CD4-positive, alpha-beta T cell treated with Interleukin-6 at 100 ng/mL for 8 hours (primary cell): ENCODE data around the gene CABLES2.

ENCODE experiments used
- DNase-seq: peaks from one replicate; pipeline ENCODE4 v3.0.0-alpha.2; 2020; ENCODE audit warnings: mixed read lengths, low spot score

CABLES2 gene

GRCh38 chr20:62418709-62419487 is 11.8 kb upstream of the CABLES2 start:
- no peak for DNase-seq

GRCh38 chr20:62417981-62418708 is 11.1 kb upstream of the CABLES2 start:
- DNase-seq, result no peak

DNA sequence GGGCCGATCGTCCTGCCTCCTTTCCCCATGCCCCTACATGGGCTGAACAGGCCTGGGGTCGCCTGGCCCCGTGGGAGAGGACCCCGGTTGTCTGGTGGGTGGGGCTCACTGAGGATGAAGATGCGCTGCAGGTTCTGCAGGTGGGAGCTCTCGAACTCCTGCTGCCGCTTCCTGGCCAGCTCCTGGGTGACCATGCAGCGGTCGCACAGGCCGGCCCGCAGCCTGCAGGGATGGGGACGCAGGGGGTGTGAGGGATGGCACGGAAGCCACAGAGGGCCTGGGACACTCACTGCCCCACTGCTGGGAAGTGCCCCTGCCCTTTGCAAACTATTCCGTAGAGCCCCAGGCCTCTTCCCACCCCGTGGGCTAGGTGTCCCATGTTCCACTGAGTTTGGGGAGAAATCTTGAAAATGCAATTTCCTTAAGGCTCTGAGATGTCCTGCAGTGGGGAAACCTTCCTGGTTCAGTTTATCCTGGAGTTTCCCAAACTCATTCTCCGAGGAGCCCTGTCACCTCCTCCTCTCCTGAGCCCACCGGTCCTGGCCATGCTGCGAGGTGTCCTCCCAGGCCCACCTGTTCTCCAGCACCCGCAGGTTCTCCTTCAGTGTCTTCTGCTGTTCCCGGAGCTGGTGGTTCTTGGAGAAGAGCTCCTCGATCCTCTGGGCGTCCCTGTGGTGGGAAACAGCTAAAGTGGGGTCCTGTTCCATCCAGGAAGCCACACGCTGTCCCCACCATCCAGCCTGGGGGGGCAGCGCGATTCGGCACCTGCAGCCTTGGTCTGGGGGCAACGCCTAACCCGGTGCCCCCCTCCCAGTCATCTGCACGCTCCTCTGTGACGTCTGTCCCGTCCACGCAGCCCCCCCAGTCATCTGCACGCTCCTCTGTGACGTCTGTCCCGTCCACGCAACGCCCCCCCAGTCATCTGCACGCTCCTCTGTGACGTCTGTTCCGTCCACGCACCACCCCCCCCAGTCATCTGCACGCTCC is 9.9 kb upstream of the CABLES2 start:
- DNase-seq, result no peak

- no peak for DNase-seq
These were observed 8.4 kb upstream of the CABLES2 start for GRCh38 chr20:62415354-62416111.

DNA sequence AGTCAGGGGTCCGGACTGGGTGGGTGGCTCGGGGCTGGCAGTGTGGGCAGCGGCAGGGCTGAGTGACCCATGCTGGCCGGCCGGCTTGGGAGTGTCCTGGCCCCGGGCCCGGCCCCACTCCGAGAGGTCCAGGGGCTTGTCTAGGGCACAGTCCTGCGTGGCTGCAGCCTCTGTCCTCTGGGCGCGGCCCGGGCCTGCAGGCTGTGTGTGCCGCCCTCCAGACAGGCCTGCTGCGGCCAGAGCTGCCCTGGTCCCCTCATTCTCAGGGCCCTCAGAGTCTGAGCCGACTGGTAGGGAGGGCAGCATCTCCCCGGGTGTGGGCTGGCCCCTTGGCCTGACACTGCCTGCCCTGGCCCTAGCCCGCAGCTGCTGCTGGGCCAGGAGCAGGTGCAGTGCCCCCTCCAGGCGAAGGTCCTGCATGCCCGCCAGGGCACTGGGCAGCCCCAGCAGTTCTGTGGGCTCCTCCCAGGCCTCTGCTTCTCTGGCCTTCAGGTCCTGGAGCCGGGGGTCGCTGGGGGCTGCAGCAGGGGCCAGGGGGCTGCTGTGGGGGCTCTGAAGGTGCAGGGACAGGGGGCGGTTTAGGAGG is 6.9 kb upstream of the CABLES2 start:
- no peak for DNase-seq

DNA sequence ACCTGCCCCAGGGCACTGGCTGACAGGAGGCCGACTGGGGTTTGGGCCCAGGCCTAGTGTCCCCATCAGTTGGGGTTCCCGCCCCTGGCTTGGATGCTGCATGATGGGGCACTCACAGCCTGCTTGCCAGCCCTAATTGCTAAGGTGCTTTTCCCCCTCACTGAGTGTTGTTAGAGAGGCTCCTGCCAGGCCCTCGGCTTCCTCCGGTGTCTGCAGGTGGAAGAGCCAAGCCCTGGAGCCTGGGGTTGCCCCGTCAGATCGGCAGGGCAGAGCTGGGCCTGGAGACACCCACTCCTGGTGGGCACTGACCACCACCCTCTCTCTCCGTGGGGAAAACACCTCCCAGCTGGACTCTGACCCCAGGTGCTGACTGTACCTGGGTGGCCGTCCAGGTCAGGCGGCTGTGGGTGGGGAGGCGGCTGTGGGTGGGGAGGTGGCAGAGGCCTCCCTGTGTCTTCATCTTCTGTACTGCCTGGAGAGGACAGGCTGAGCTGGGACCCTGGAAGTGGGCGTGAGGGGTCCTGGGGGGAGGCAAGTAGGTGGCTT is 6.0 kb upstream of the CABLES2 start:
- DNase-seq, result no peak

DNA sequence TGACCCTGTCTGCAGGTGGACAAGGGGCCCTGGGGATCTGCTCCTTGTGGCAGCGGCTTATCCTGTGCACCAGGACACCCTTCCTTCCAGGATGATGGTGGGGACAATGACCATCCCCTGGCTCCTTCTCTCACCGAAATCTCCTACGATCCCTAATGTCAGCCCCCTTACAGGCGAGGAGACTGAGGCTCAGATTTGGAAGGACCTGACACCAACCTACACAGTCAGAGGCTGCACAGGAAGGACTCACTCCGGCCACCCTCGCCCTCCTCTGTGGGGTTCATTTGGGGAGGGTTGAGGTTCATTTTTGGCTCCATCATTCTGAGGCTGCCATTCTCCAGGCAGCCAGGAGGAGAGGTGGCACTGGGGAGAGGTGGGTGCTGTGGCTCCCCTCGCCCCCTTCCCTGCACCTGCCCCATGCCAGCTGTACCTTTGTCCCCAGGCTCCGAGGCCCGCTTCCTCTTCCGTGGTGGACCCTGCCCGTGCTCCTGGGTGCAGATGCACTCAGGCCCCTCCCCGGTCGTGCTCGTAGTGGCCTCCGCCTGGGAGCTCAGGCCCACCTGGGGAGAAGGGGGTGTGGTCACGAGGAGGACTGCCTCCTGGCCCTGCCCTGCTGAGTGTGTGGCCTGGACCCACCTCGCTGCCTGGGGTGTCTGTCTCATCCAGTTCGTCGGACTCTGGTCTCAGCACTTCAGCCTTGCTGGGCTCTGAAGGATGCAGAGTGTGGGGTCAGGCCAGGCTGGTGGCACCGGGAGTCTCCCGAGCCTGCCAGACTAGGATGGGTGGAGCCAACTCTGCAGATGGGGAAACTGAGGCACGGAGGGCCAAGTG is 5.3 kb upstream of the CABLES2 start:
- no peak for DNase-seq

DNA sequence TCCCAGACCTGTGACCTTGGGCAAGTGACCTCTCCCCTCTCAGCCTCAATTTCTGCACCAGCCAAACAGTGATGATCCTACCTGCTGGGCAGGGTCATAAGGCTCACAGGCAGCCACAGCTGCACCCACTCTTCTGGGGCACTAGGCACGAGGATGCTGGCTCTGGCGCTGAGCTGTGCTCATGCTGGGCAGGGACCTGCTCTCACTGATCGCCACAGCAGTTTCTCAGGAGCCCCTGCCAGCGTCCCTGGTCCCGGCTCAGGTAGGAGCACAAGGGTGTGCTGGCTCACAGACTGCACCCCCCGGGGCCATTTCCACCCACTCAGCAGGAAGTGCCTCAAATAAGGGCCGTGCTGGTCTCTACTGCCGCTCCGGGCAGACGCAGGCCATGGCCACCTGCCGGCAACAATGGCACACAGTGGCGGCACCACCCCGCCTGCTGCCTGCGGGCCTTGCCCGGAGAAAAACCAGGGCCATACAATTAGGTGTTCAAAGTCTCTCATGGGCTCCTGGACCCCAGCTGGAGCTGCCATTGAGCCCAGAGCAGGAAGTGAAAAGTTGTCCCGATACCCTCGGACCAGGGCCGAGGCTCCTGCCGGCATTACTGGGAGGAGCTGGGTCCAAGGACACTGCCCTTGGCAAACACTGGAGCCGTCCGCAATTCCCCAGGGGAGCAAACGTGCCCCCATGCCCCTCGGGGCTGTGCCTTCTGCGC is 4.6 kb upstream of the CABLES2 start:
- DNase-seq, result no peak

- DNase-seq, result no peak
These were observed 3.8 kb upstream of the CABLES2 start for GRCh38 chr20:62410746-62411478.

GRCh38 chr20:62409931-62410745 is 3.1 kb upstream of the CABLES2 start:
- DNase-seq, result no peak

DNA sequence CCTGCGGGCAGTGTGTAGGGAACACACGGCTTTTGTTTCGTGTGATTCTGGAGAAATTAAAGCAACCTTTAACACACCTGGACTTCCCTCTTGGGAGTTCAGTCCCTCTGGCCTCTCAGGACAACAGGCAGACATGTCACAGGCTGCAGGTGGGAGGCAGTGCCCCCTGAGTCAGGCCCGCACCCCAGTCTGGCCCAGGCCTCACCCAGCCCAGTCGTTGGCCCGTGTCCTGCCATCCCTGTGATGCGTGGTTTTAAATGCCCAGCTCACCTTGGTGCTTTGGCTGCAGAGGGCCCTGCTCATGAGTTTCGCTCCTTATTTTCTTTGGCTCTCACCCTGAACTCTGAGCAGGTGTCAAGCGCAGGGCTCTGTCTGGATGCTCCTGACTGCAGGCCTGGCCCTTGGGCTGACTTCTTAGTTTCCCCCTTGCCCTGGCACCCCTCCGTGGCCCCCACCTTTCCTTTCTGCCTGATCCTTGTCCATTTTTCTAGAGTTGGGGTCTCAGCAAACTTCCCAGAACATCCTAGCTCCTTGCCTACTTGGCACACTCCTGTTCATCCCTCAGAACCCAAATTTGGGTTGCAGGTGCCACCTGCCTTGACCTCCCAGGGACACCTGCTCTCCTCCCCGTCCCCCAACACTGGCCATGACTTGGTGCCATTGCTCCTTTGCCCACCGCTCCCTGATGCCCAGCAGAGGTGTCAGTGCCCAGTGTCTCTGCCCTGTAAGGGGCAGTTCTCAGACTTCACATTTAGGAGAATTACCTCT is 2.2 kb upstream of the CABLES2 start:
- DNase-seq, result no peak

DNA sequence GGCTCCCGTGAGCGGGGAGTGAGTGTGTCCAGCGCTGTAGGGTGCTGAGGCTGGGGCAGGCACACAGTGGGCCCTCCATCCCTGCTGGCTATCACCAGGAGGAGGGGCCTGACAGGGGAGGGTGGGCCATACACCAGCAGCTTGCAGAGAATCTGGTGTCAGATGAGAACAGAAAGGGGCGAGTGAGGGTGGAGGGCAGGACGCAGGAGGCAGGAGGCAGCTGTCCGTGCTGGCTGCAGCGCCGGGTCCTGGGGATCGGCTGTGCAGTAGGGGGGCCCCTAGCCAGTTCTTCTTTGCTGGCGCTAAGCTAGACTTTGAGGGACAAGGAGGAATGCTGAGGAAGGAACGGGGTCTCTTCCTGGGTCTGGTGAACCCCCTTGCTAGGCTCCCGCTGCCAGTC is 1.6 kb upstream of the CABLES2 start:
- DNase-seq, result no peak

- DNase-seq, result no peak
These were observed 970 bp upstream of the CABLES2 start for GRCh38 chr20:62408055-62408454.

DNA sequence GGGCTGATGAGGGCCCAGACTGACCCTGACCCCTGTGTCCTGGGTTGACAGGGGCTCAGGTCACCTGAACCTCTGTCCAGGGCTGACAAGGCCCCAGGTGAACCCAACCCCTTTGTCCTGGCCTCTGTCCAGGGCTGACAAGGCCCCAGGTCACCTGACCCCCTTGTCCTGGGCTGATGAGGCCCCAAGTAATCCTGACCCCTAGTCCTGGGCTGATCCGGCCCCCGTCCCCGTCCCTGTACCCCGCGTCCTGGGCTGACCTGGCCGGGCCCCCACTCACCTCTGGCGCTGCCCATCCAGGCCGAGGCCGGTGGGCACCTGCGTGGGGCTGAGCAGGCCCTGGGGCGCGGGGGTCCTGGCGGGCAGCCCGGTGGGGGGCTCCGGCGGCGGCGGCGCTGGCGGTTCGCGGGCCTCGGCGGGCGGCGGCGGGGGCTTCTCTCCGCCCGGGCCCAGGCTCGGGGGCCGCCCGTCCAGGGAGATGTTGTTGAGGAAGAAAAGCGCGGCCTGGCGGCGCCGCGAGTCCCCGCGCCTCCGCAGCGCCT is 379 bp downstream of the CABLES2 start:
- no peak for DNase-seq

GRCh38 chr20:62405981-62406513 is 1.0 kb downstream of the CABLES2 start:
- DNase-seq, result no peak
